Ishikawa (cell line): ENCODE data around the gene CLSTN1.

Source experiments
- CEBPB ChIP-seq: IDR thresholded peaks from 2 replicates; pipeline ENCODE4 v1.6.1; 2012
- CREB1 ChIP-seq: IDR thresholded peaks from 2 replicates; pipeline ENCODE4 v1.6.1; 2012; ENCODE audit warnings: low read depth
- EGR1 ChIP-seq: IDR thresholded peaks from 2 replicates; pipeline ENCODE4 v1.6.1; 2012
- EP300 ChIP-seq: IDR thresholded peaks from 2 replicates; pipeline ENCODE4 v1.6.1; 2012; ENCODE audit warnings: borderline replicate concordance
- FOXM1 ChIP-seq: IDR thresholded peaks from 2 replicates; pipeline ENCODE4 v1.6.1; 2012; ENCODE audit warnings: low read depth, borderline replicate concordance
- MAX ChIP-seq: IDR thresholded peaks from 2 replicates; pipeline ENCODE4 v1.6.1; 2012
- NFIC ChIP-seq: IDR thresholded peaks from 2 replicates; pipeline ENCODE4 v1.6.1; 2012
- RAD21 ChIP-seq: IDR thresholded peaks from 2 replicates; pipeline ENCODE4 v1.6.1; 2012; ENCODE audit warnings: low read depth
- REST ChIP-seq: IDR thresholded peaks from 2 replicates; pipeline ENCODE4 v1.6.1; 2012; ENCODE audit warnings: low read depth, mild to moderate bottlenecking
- TAF1 ChIP-seq: IDR thresholded peaks from 2 replicates; pipeline ENCODE4 v1.6.1; 2012; ENCODE audit warnings: low read depth, mild to moderate bottlenecking
- YY1 ChIP-seq: IDR thresholded peaks from 2 replicates; pipeline ENCODE4 v1.6.1; 2012; ENCODE audit warnings: low read depth
- ZBTB7A ChIP-seq: IDR thresholded peaks from 2 replicates; pipeline ENCODE4 v1.6.1; 2012; ENCODE audit warnings: low read depth

- no peak for TF ChIP-seq YY1
- TF ChIP-seq NFIC: no peak
- TF ChIP-seq RAD21: no peak
- TF ChIP-seq REST: no peak
- TF ChIP-seq EGR1: no peak
- no peak for TF ChIP-seq CEBPB
- TF ChIP-seq CREB1: no peak
- no peak for TF ChIP-seq ZBTB7A
- no peak for TF ChIP-seq EP300
- no peak for TF ChIP-seq MAX
- TF ChIP-seq FOXM1: no peak
- no peak for TF ChIP-seq TAF1
These were observed 21.9 kb downstream of the CLSTN1 start for GRCh38 chr1:9801909-9802308.
